SU-DHL-6 (cell line): ENCODE measurements around the gene FAM111B.

Experiments used
- CTCF ChIP-seq: fragments of 200-600 bp; sonication (generic); IDR thresholded peaks from one replicate; pipeline ENCODE4 v1.5.1; 2017; ENCODE audit warnings: antibody characterized with exemption, mild to moderate bottlenecking, low read length, moderate library complexity; ENCODE audit not compliant: insufficient read depth, poor library complexity, severe bottlenecking
- EZH2phosphoT487 ChIP-seq: fragments of 200-600 bp; sonication (generic), shearing (Covaris generic); conservative IDR thresholded peaks from 2 replicates; pipeline ENCODE4 v1.6.1; 2018; ENCODE audit warnings: mild to moderate bottlenecking, antibody characterized with exemption, low read length, moderate library complexity, mixed read lengths

- no peak for TF ChIP-seq CTCF
- TF ChIP-seq EZH2phosphoT487, result no peak
Observed at GRCh38 chr11:59076876-59077571, 30.0 kb upstream of the FAM111B start.
